ENCODE measurements around the gene TEC. TPM values are rescaled to one million over a fixed set of nuclear protein-coding genes. Genes with fewer than 3 reads are reported as not detected.

The TEC gene
- total RNA-seq, 6 experiments from 2014 or later = 1.5 to 4.2 (median 3.0) TPM

DNA sequence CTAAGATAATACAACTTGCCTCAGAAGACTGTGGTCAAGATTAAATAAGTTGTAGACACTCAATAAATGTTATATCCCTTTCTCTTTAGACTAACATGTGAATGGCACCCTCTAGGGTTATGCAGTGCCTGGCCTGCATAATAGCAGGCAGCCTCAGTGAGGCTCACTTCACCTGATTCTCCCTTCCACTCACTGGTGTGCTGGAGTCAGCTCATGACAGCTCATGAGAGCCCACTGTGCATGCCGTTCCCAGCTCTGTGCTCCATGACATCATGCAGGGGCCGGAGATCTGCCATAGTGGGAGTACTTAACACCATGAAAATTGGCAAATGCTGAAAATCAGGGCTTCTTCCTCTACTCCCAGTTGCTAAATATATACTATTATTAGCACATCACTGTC lies 64.5 kb downstream of the TEC start:
- H3K27me3 ChIP-seq = no peaks in the 10 kb centered on the region

DNA sequence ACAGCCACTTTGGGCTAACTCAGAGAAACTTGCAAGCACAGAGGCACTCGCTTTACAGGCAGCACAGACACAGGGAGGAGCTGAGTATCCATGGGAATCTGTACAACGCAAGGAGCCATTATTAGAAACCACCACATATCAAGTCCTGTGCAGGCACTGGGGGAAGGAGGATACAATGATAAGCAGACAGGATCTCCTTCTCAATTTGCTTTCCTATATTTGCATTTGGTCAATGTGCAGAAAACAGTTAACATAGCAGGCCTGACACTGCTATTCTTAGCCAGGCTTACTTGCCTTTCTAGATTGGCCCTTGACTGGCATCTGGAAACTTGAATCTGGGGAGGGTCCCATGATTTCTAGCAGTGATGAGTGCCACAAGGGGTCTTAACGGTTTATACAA lies 65.8 kb downstream of the TEC start:
- TF ChIP-seq CTCF (IDR thresholded peaks at IDR 0.05) (no peak), POLR2A (IDR thresholded peaks at IDR 0.05) (no peak)
- no peak overlapping the region for H3K27ac ChIP-seq
- DNase-seq = no peak
- H3K27me3 ChIP-seq = no peaks in the 10 kb centered on the region
- no peak for ATAC-seq
- no peak overlapping the region for H3K4me3 ChIP-seq
- no peaks in the 10 kb centered on the region for H3K36me3 ChIP-seq
- H3K4me1 ChIP-seq = no peaks in the 10 kb centered on the region
- intact Hi-C loops (cut with DNase I) = no loop called here
- 70% methylated on average over 3 of the region's 3 CpGs for WGBS (ENCODE audit: insufficient coverage, low coverage, low lambda C conversion rate, missing lambda C conversion rate)
- no peaks in the 10 kb centered on the region for H3K9me3 ChIP-seq

More for the DNA sequence above, 64.5 kb downstream of the TEC start:
- intact Hi-C loops (cut with DNase I) = no loop called here
- 60% methylated on average over 1 of the region's 2 CpGs for whole genome bisulfite sequencing (ENCODE audit: insufficient coverage, low coverage, low lambda C conversion rate, missing lambda C conversion rate)
- DNase-seq (no peak), ATAC-seq (no peak)
- no peak overlapping the region for H3K4me3 ChIP-seq
- TF ChIP-seq POLR2A (IDR thresholded peaks at IDR 0.05) (no peak), CTCF (IDR thresholded peaks at IDR 0.05) (no peak)
- no peaks in the 10 kb centered on the region for H3K9me3 ChIP-seq
- no peak overlapping the region for H3K27ac ChIP-seq
- no peaks in the 10 kb centered on the region for H3K36me3 ChIP-seq
- peaks cover 0 to 5% (median 0%) of the 10 kb centered on the region in 4 donors for H3K4me1 ChIP-seq

DNA sequence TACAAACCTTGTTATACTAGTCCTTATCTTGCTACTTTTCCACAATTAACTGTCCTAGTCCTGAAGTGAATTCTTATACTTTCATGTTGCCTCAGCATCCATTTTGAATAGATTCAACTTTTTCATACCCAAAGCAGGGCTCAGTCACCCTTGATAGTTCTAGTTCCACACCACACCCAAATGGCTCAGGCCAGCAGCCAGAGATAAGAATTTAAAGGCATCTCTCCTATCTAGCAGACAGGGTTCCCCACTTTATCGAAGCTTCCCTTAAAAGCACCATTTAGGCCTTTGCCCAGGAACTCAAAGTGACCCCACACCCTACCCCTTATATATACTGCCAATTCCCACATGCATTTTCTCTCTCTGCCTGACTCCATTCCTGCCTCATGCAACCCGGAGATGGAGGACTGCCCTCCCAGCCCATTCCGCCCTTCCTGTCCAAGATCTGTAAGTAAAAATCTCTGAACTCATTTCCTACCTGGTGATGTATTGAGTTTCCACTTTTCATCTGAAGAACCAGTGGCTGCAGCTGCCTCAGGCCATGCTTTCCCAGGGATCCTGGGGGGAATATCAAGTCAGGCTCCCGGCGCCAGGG lies 71.9 kb downstream of the TEC start:
- H3K9me3 ChIP-seq = no peaks in the 10 kb centered on the region
- no peaks in the 10 kb centered on the region for H3K4me1 ChIP-seq
- H3K27me3 ChIP-seq = no peaks in the 10 kb centered on the region
- TF ChIP-seq CTCF (IDR thresholded peaks at IDR 0.05) (no peak), POLR2A (IDR thresholded peaks at IDR 0.05) (no peak)
- ATAC-seq (no peak), DNase-seq (no peak)
- no peak overlapping the region for H3K27ac ChIP-seq
- H3K36me3 ChIP-seq = no peaks in the 10 kb centered on the region
- intact Hi-C loops (cut with DNase I) = no loop called here
- no peak overlapping the region for H3K4me3 ChIP-seq
- WGBS (ENCODE audit: insufficient coverage, low coverage, low lambda C conversion rate, missing lambda C conversion rate) = 91% methylated on average over 5 of the region's 5 CpGs

DNA sequence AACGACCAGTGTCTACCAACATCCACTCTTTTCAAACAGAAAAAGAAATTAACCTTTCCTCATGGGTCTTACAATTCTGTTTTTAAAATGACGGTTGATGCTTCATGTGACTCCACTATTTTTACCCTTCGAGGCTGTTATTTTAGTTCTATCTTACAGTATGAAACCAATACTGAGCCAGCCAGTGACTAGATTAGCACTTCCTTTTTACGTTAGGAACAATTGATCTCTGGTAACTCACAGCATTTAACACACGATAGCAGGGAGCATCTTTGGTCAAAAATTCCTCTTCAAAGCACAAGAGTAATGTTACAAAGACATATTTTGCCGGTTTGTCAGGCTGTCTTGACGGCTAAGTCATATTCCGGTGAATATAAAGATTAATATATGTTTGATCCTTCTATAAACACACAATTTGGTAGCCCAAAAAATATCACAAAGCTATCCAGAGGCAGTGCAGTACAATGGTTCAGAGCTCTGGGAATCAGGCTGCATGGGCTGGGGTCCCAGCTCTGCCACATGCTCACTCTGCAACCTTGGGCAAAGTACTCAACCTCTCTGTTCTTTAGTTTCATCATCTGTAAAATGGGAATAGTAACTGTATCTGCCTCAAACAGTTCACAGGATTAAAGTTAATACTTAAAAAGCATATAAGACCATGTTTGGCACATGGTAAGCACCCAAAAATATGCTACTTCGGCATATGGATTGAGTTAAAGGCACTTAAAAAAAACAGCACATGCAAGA lies 72.7 kb downstream of the TEC start:
- ATAC-seq (no peak), DNase-seq (no peak)
- Histone ChIP-seq H3K4me1 (no peaks in the 10 kb centered on the region), H3K27me3 (no peaks in the 10 kb centered on the region), H3K4me3 (no peak overlapping the region), H3K36me3 (no peaks in the 10 kb centered on the region), H3K27ac (no peak overlapping the region), H3K9me3 (no peaks in the 10 kb centered on the region)
- intact Hi-C loops (cut with DNase I) = no loop called here
- TF ChIP-seq POLR2A (IDR thresholded peaks at IDR 0.05) (no peak), CTCF (IDR thresholded peaks at IDR 0.05) (no peak)
- 84% methylated on average over 9 of the region's 9 CpGs for WGBS (ENCODE audit: insufficient coverage, low coverage, low lambda C conversion rate, missing lambda C conversion rate)
